H1 (cell line): ENCODE results near the gene NAIF1. TPM values are rescaled to one million over a fixed set of nuclear protein-coding genes. Genes with fewer than 3 reads are reported as not detected.

Source experiments
- CHD1 ChIP-seq: IDR thresholded peaks from 2 replicates; pipeline ENCODE4 v1.6.1; 2012; ENCODE audit warnings: low read depth, low read length, improper control_type of control experiment
- GTF2F1 ChIP-seq: IDR thresholded peaks from 2 replicates; pipeline ENCODE4 v1.6.1; 2012; ENCODE audit warnings: low read depth, low read length, improper control_type of control experiment, borderline replicate concordance
- HDAC2 ChIP-seq, 2 experiments: fragments of 300-600 bp in 1 of 2; sonication (generic) in 1 of 2; IDR thresholded peaks; 2 replicates each; pipeline ENCODE4 v1.6.1; 2011 to 2012; ENCODE audit warnings: low read depth in 2 of 2, low read length in 2 of 2, mild to moderate bottlenecking in 2 of 2, moderate library complexity in 2 of 2, borderline replicate concordance in 1 of 2, inconsistent platforms in 1 of 2
- JUN ChIP-seq: IDR thresholded peaks from 2 replicates; pipeline ENCODE4 v1.6.1; 2011; ENCODE audit warnings: low read depth, mild to moderate bottlenecking, improper control_type of control experiment, low read length
- KDM5A ChIP-seq: fragments of 200-600 bp; IDR thresholded peaks from 2 replicates; pipeline ENCODE4 v1.7.1; 2012; ENCODE audit warnings: mild to moderate bottlenecking, low read length, inconsistent platforms, mixed read lengths
- RNF2 ChIP-seq: fragments of 200-900, 300-1000 bp; sonication (generic); IDR thresholded peaks from 2 replicates; pipeline ENCODE4 v1.7.1; 2016; ENCODE audit warnings: borderline replicate concordance, low read depth, mild to moderate bottlenecking, antibody characterized with exemption, low read length; ENCODE audit not compliant: poor library complexity, severe bottlenecking; ENCODE audit errors: missing control alignments
- SP2 ChIP-seq: IDR thresholded peaks from 2 replicates; pipeline ENCODE4 v1.6.1; 2012; ENCODE audit warnings: mild to moderate bottlenecking, low read length, inconsistent platforms
- polyA plus RNA-seq, 7 experiments: library from polyadenylated mRNA; depleted of rRNA in 3 of 7; stranded (reverse) in 5 of 7; unstranded in 2 of 7; fragments of >200 nt in 5 of 7; fragments of 200-250 nt in 2 of 7; gene quantifications; 1 replicate in 5 of 7; 2 replicates in 1 of 7; 4 replicates in 1 of 7; pipeline versions ENCODE4 v1.2.1 to v1.2.3, GENCODE V29; 2011 to 2013; ENCODE audit warnings: missing spikeins in 2 of 7, mixed read lengths in 2 of 7
- total RNA-seq: library from RNA; stranded (reverse); fragmentation: NEBNext Ultra II Directional; extraction: Animal tissue kit (Norgen Biotek cat#: 25700); gene quantifications from 2 replicates; pipeline ENCODE4 v1.2.1, GENCODE V29; 2021
- TF ChIP-seq, protein P1 (sequence below): fragments of 300-600 bp; sonication (generic); IDR thresholded peaks from 2 replicates; pipeline ENCODE4 v1.7.1; 2012; ENCODE audit warnings: low read length, moderate library complexity, mild to moderate bottlenecking, inconsistent platforms; ENCODE audit not compliant: insufficient replicate concordance

The NAIF1 gene
- total and polyA plus RNA-seq, 2 of the 8 experiments (the other 6 are each of a cell fraction or from before 2014, with no cell fraction given) = 8.7 to 9.0 TPM

DNA sequence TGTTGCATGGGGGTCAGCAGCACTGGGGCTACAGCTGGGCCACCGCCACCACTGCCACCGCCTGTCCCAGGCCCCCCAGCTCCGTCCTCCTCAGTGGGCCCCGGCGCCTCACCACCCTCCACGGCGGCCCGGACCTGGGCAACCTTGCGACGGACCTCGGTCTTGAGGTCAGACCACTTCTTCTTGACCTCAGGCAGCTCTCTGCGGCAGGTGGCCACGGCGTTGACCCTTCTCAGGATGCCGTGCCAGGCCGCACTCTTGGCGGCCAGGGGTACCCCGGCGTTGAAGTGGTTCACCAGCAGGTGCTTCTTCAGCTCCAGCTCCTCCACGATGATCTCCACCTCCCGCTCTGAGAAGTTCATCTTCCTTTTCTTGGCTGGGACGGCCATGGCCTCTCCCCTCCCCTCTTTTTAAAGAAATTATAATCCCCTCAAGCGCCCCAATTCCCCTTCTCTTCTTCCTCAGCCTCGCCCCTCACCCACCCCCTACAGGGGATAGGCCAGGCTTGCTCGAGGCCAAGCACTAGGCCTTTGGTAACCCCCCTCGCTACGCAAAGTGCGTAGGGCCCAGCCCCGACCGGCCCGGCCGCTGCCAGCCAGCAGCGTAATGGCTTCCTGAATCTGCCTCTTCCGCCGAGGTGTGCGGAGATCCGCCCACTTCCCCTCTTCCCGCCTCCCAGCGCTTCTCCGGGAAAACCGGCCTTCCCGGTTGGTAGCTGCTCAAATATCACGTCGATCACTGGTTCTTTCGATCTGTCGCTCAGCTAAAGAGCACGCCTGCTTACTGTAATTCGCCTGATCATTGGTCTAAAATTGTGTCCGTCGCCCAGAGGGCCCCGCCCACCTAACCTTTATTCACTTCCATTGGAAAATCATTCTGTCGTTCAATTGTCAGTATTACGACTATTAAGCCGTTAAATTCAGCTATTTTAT, at the start of gene NAIF1 (continued):
- TF ChIP-seq GTF2F1 = no peak
- TF ChIP-seq CHD1 = no peak
- peak; percentile 99 for TF ChIP-seq SP2
- no peak for TF ChIP-seq HDAC2 (IDR thresholded peaks at IDR 0.05; ENCODE audit: borderline replicate concordance in 1 of 2, low read depth in 2 of 2, low read length in 2 of 2)
- TF ChIP-seq RNF2 = no peak
- TF ChIP-seq, protein P1, sequence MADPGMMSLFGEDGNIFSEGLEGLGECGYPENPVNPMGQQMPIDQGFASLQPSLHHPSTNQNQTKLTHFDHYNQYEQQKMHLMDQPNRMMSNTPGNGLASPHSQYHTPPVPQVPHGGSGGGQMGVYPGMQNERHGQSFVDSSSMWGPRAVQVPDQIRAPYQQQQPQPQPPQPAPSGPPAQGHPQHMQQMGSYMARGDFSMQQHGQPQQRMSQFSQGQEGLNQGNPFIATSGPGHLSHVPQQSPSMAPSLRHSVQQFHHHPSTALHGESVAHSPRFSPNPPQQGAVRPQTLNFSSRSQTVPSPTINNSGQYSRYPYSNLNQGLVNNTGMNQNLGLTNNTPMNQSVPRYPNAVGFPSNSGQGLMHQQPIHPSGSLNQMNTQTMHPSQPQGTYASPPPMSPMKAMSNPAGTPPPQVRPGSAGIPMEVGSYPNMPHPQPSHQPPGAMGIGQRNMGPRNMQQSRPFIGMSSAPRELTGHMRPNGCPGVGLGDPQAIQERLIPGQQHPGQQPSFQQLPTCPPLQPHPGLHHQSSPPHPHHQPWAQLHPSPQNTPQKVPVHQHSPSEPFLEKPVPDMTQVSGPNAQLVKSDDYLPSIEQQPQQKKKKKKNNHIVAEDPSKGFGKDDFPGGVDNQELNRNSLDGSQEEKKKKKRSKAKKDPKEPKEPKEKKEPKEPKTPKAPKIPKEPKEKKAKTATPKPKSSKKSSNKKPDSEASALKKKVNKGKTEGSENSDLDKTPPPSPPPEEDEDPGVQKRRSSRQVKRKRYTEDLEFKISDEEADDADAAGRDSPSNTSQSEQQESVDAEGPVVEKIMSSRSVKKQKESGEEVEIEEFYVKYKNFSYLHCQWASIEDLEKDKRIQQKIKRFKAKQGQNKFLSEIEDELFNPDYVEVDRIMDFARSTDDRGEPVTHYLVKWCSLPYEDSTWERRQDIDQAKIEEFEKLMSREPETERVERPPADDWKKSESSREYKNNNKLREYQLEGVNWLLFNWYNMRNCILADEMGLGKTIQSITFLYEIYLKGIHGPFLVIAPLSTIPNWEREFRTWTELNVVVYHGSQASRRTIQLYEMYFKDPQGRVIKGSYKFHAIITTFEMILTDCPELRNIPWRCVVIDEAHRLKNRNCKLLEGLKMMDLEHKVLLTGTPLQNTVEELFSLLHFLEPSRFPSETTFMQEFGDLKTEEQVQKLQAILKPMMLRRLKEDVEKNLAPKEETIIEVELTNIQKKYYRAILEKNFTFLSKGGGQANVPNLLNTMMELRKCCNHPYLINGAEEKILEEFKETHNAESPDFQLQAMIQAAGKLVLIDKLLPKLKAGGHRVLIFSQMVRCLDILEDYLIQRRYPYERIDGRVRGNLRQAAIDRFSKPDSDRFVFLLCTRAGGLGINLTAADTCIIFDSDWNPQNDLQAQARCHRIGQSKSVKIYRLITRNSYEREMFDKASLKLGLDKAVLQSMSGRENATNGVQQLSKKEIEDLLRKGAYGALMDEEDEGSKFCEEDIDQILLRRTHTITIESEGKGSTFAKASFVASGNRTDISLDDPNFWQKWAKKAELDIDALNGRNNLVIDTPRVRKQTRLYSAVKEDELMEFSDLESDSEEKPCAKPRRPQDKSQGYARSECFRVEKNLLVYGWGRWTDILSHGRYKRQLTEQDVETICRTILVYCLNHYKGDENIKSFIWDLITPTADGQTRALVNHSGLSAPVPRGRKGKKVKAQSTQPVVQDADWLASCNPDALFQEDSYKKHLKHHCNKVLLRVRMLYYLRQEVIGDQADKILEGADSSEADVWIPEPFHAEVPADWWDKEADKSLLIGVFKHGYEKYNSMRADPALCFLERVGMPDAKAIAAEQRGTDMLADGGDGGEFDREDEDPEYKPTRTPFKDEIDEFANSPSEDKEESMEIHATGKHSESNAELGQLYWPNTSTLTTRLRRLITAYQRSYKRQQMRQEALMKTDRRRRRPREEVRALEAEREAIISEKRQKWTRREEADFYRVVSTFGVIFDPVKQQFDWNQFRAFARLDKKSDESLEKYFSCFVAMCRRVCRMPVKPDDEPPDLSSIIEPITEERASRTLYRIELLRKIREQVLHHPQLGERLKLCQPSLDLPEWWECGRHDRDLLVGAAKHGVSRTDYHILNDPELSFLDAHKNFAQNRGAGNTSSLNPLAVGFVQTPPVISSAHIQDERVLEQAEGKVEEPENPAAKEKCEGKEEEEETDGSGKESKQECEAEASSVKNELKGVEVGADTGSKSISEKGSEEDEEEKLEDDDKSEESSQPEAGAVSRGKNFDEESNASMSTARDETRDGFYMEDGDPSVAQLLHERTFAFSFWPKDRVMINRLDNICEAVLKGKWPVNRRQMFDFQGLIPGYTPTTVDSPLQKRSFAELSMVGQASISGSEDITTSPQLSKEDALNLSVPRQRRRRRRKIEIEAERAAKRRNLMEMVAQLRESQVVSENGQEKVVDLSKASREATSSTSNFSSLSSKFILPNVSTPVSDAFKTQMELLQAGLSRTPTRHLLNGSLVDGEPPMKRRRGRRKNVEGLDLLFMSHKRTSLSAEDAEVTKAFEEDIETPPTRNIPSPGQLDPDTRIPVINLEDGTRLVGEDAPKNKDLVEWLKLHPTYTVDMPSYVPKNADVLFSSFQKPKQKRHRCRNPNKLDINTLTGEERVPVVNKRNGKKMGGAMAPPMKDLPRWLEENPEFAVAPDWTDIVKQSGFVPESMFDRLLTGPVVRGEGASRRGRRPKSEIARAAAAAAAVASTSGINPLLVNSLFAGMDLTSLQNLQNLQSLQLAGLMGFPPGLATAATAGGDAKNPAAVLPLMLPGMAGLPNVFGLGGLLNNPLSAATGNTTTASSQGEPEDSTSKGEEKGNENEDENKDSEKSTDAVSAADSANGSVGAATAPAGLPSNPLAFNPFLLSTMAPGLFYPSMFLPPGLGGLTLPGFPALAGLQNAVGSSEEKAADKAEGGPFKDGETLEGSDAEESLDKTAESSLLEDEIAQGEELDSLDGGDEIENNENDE = no peak
- TF ChIP-seq KDM5A = no peak
- no peak for TF ChIP-seq JUN
